ENCODE measurements around the gene CPLX3. TPM values are rescaled to one million over a fixed set of nuclear protein-coding genes. Genes with fewer than 3 reads are reported as not detected.

The CPLX3 gene
- total and polyA plus RNA-seq, 10 of the 15 experiments (the other 5 are each of a cell fraction or from before 2014, with no cell fraction given), result 0.02 to 0.04 TPM; not detected in 8

GRCh38 chr15:74799856-74800558 is 26.4 kb upstream of the CPLX3 start (continued):
- TF ChIP-seq ZBTB4 (CRISPR knock-in tag; IDR thresholded peaks at IDR 0.05), result no peak
- peak; percentile 94 for TF ChIP-seq ATF7 (IDR thresholded peaks at IDR 0.05; ENCODE audit: low read depth)
- TF ChIP-seq BCL3 (IDR thresholded peaks at IDR 0.05; ENCODE audit: borderline replicate concordance, insufficient read depth, low read depth, low read length, poor library complexity, severe bottlenecking), result no peak
- TF ChIP-seq SUPT20H (IDR thresholded peaks at IDR 0.05; ENCODE audit: borderline replicate concordance, control insufficient read depth, low read depth, low read length), result no peak
- no peak for TF ChIP-seq KLF5 (IDR thresholded peaks at IDR 0.05; ENCODE audit: partially characterized antibody)
- TF ChIP-seq HDAC6 (IDR thresholded peaks at IDR 0.05; ENCODE audit: unreplicated experiment), result no peak
- TF ChIP-seq IRF4 (IDR thresholded peaks at IDR 0.05; ENCODE audit: low read depth, low read length), result peak; percentile 78
- no peak for TF ChIP-seq CEBPZ (IDR thresholded peaks at IDR 0.05; ENCODE audit: low read depth, low read length)
- no peak for TF ChIP-seq SMAD5 (IDR thresholded peaks at IDR 0.05; ENCODE audit: low read depth)
- no peak for TF ChIP-seq FOXK2 (IDR thresholded peaks at IDR 0.05)
- TF ChIP-seq JUND (IDR thresholded peaks at IDR 0.05; ENCODE audit: low read depth, low read length), result no peak
- TF ChIP-seq ATF3 (IDR thresholded peaks at IDR 0.05; ENCODE audit: borderline replicate concordance, extremely low read depth, low read depth, low read length), result no peak
- peak; percentile 73 for TF ChIP-seq TCF12 (IDR thresholded peaks at IDR 0.05; ENCODE audit: low read depth, low read length)
- TF ChIP-seq ZBTB40 (IDR thresholded peaks at IDR 0.05; ENCODE audit: borderline replicate concordance), result no peak

All from GM12878 (cell line).